IMR-90 (cell line): ENCODE results near the gene E2F3. TPM values are rescaled to one million over a fixed set of nuclear protein-coding genes. Genes with fewer than 3 reads are reported as not detected.

ENCODE experiments used
- ATAC-seq: fragments of 200-7000 bp; cut with Tn5 transposase; 2 replicates; pipeline ENCODE4 v1.9.1; 2020; ENCODE audit warnings: low read depth, mild to moderate bottlenecking, moderate library complexity
- BruUV-seq: library from RNA; stranded (reverse); fragments of 400-500 nt; replicated peaks from 2 replicates; lab custom pipeline; 2021; lab: Mats Ljungman, UMichigan
- CTCF ChIA-PET: fragments of 300-600 bp; formaldehyde crosslinking; extraction: SDS; loops from one replicate; lab custom pipeline; 2021; ENCODE audit warnings: antibody characterized with exemption; lab: Yijun Ruan, JAX
- POLR2A ChIA-PET: fragments of 300-600 bp; sonication (Branson Sonifier 250); formaldehyde crosslinking; loops from one replicate; lab custom pipeline; 2022; ENCODE audit warnings: antibody characterized with exemption; ENCODE audit not compliant: unreplicated experiment; lab: Charles Lee
- DNase-seq: peaks from one replicate; pipeline ENCODE4 v3.0.0; 2013
- H2AFZ ChIP-seq: replicated peaks from 2 replicates; pipeline ENCODE3; 2013; ENCODE audit warnings: low read length, mild to moderate bottlenecking; ENCODE audit not compliant: poor library complexity
- H2AK5ac ChIP-seq: 2 replicates; pipeline ENCODE4 v1.6.1; 2013; ENCODE audit warnings: low read depth, low read length, inconsistent platforms
- H2AK9ac ChIP-seq: replicated peaks from 2 replicates; pipeline ENCODE3; 2013; ENCODE audit warnings: mild to moderate bottlenecking, low read depth, low read length, moderate library complexity; ENCODE audit not compliant: poor library complexity
- H2BK120ac ChIP-seq: 2 replicates; pipeline ENCODE4 v1.6.1; 2013; ENCODE audit warnings: low read depth, low read length, inconsistent platforms
- H2BK15ac ChIP-seq: 3 replicates; pipeline ENCODE4 v1.6.1; 2013; ENCODE audit warnings: low read depth, low read length, inconsistent platforms
- H2BK20ac ChIP-seq: 2 replicates; pipeline ENCODE4 v1.6.1; 2013; ENCODE audit warnings: low read depth, mild to moderate bottlenecking, inconsistent platforms, low read length, moderate library complexity
- H2BK5ac ChIP-seq: 2 replicates; pipeline ENCODE4 v1.6.1; 2013; ENCODE audit warnings: mild to moderate bottlenecking, low read depth, low read length, inconsistent platforms; ENCODE audit not compliant: poor library complexity, severe bottlenecking
- H3K14ac ChIP-seq: replicated peaks from 2 replicates; pipeline ENCODE4 v1.6.1; 2013; ENCODE audit warnings: low read depth, low read length, inconsistent platforms
- H3K18ac ChIP-seq: 2 replicates; pipeline ENCODE4 v1.6.1; 2013; ENCODE audit warnings: low read depth, low read length, control low read depth
- H3K23ac ChIP-seq: 2 replicates; pipeline ENCODE4 v1.6.1; 2013; ENCODE audit warnings: low read depth, low read length, inconsistent platforms
- H3K27ac ChIP-seq: 2 replicates; pipeline ENCODE4 v1.5.1; 2013; ENCODE audit warnings: mild to moderate bottlenecking, control low read depth, low read length; ENCODE audit not compliant: insufficient read depth
- H3K27me3 ChIP-seq: 2 replicates; pipeline ENCODE4 v1.6.1; 2013; ENCODE audit warnings: low read length; ENCODE audit not compliant: control insufficient read depth, insufficient read depth
- H3K36me3 ChIP-seq: 2 replicates; pipeline ENCODE4 v1.6.1; 2013; ENCODE audit warnings: low read length, mixed read lengths; ENCODE audit not compliant: control insufficient read depth, insufficient read depth
- H3K4ac ChIP-seq: 2 replicates; pipeline ENCODE4 v1.6.1; 2013; ENCODE audit warnings: low read depth, low read length, inconsistent platforms
- H3K4me1 ChIP-seq: 2 replicates; pipeline ENCODE4 v1.6.1; 2013; ENCODE audit warnings: low read length, mixed read lengths; ENCODE audit not compliant: control insufficient read depth, insufficient read depth
- H3K4me2 ChIP-seq: 2 replicates; pipeline ENCODE4 v1.6.1; 2013; ENCODE audit warnings: low read depth, mild to moderate bottlenecking, control low read depth, low read length, moderate library complexity
- H3K4me3 ChIP-seq: 2 replicates; pipeline ENCODE4 v1.5.1; 2013; ENCODE audit warnings: low read depth, mild to moderate bottlenecking, control low read depth, low read length, moderate library complexity; ENCODE audit not compliant: insufficient read depth
- H3K56ac ChIP-seq: 2 replicates; pipeline ENCODE4 v1.6.1; 2013; ENCODE audit warnings: low read length, inconsistent platforms; ENCODE audit not compliant: insufficient read depth; ENCODE audit errors: extremely low read depth
- H3K79me1 ChIP-seq, 2 experiments: 2 replicates each; pipeline ENCODE4 v1.6.1; 2013; ENCODE audit warnings: low read length in 2 of 2, inconsistent platforms in 1 of 2, low read depth in 1 of 2
- H3K9ac ChIP-seq: 2 replicates; pipeline ENCODE4 v1.6.1; 2013; ENCODE audit warnings: low read depth, low read length, control low read depth
- H3K9me1 ChIP-seq: 2 replicates; pipeline ENCODE4 v1.6.1; 2013; ENCODE audit warnings: low read length, inconsistent platforms; ENCODE audit not compliant: insufficient read depth
- H3K9me3 ChIP-seq: 2 replicates; pipeline ENCODE4 v1.6.1; 2013; ENCODE audit warnings: low read length; ENCODE audit not compliant: control insufficient read depth, insufficient read depth
- H4K20me1 ChIP-seq: 2 replicates; pipeline ENCODE4 v1.6.1; 2013; ENCODE audit warnings: low read length, inconsistent platforms; ENCODE audit not compliant: insufficient read depth
- H4K5ac ChIP-seq: 2 replicates; pipeline ENCODE4 v1.6.1; 2013; ENCODE audit warnings: mild to moderate bottlenecking, low read depth, low read length, control low read depth
- H4K8ac ChIP-seq, 2 experiments: 2 replicates each; pipeline ENCODE4 v1.6.1; 2013; ENCODE audit warnings: low read depth in 2 of 2, low read length in 2 of 2, control low read depth in 1 of 2, inconsistent platforms in 1 of 2
- H4K91ac ChIP-seq: 2 replicates; pipeline ENCODE4 v1.6.1; 2013; ENCODE audit warnings: low read depth, low read length, inconsistent platforms; ENCODE audit not compliant: insufficient read depth
- BHLHE40 ChIP-seq: fragments of 150-350 bp; IDR thresholded peaks from 2 replicates; pipeline ENCODE4 v1.6.1; 2016; ENCODE audit warnings: mild to moderate bottlenecking, low read depth, low read length
- CEBPB ChIP-seq: IDR thresholded peaks from 2 replicates; pipeline ENCODE4 v1.6.1; 2012; ENCODE audit warnings: low read depth, low read length, improper control_type of control experiment
- CHD1 ChIP-seq: IDR thresholded peaks from 2 replicates; pipeline ENCODE4 v1.6.1; 2012; ENCODE audit warnings: low read depth, low read length, improper control_type of control experiment
- NFE2L2 ChIP-seq: fragments of 150-350 bp; IDR thresholded peaks from 2 replicates; pipeline ENCODE4 v1.6.1; 2016; ENCODE audit warnings: low read depth, mild to moderate bottlenecking, low read length
- POLR2A ChIP-seq: IDR thresholded peaks from 2 replicates; pipeline ENCODE4 v1.6.1; 2012; ENCODE audit warnings: mild to moderate bottlenecking, low read depth, low read length
- RFX5 ChIP-seq: IDR thresholded peaks from 2 replicates; pipeline ENCODE4 v1.8.0; 2012; ENCODE audit warnings: low read depth, mild to moderate bottlenecking, low read length, moderate library complexity
- WGBS, 2 experiments: methylation state at CpG; one replicate each; pipeline versions ENCODE4 v1.1.5 to v1.1.7; 2013; ENCODE audit warnings: missing lambda C conversion rate in 2 of 2; ENCODE audit not compliant: insufficient read length in 1 of 2; ENCODE audit errors: extremely low coverage in 2 of 2; 5-methylcytosine and 5-hydroxymethylcytosine counted together
- dilution Hi-C: fragments of 300-500 bp; cut with HindIII; formaldehyde crosslinking; loops from one replicate; pipeline ENCODE4 v1.14.3; 2018; ENCODE audit warnings: low sequenced_read_pairs; ENCODE audit not compliant: unreplicated experiment
- in situ Hi-C: fragments of 300-500 bp; cut with MboI; formaldehyde crosslinking; loops from 3 replicates; pipeline ENCODE4 v1.14.3; 2019; ENCODE audit warnings: low sequenced_read_pairs, inconsistent platforms, mixed read lengths
- intact Hi-C: fragments of 100-400 bp; cut with micrococcal nuclease; formaldehyde crosslinking; loops from 2 replicates; pipeline ENCODE4 v1.10.0; 2022
- polyA plus RNA-seq, 3 experiments: library from polyadenylated mRNA; depleted of rRNA; stranded (reverse); fragments of >200 nt; gene quantifications; 2 replicates each; pipeline ENCODE4 v1.2.3, GENCODE V29; 2012; ENCODE audit warnings: low replicate concordance in 1 of 3
- total RNA-seq: library from RNA; depleted of rRNA; stranded (reverse); fragments of >200 nt; gene quantifications from 2 replicates; pipeline ENCODE4 v1.2.3, GENCODE V29; 2012

E2F3 gene
- total and polyA plus RNA-seq, 2 of the 4 experiments (the other 2 are of a cell fraction): 2.3 to 8.2 TPM

DNA sequence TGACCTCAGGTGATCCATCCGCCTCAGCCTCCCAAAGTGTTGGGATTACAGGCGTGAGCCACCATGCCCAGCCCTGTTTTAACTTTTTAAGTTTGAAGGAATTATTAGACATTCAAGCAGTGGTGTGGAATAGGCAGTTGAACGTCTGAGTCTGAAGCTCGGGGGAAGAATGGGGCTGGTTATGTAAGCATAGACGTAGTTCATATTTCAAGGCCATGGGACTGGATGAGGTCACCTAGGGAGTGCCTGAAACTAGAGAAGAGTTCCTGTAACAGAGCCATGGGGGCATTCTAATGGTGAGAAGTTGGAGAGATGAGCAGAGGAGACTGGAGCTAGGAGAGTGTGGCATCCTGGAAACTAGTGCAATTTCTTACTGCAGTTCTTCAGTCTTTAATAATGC, 139.0 kb downstream of the E2F3 start:
- Histone ChIP-seq H3K18ac (no peak overlapping the region), H3K4ac (no peak overlapping the region), H2AK5ac (no peak overlapping the region), H3K4me3 (no peak overlapping the region), H3K4me2 (no peak overlapping the region), H4K91ac (no peak overlapping the region), H4K20me1 (no peaks in the 10 kb centered on the region), H3K14ac (no peak overlapping the region), H2AK9ac (no peak overlapping the region), H2BK5ac (no peak overlapping the region), H3K9me1 (no peaks in the 10 kb centered on the region), H2BK120ac (no peak overlapping the region), H4K8ac (no peak overlapping the region), H3K23ac (no peak overlapping the region), H3K27me3 (no peaks in the 10 kb centered on the region), H3K9me3 (no peaks in the 10 kb centered on the region), H4K5ac (no peak overlapping the region), H3K9ac (no peak overlapping the region), H2BK15ac (no peak overlapping the region), H3K4me1 (no peaks in the 10 kb centered on the region), H3K56ac (no peak overlapping the region), H2AFZ (no peak overlapping the region), H2BK20ac (no peak overlapping the region), H3K27ac (no peak overlapping the region), H3K79me1 (peaks cover 23 to 24% of the 10 kb centered on the region in 2 experiments), H3K36me3 (peaks cover 3% of the 10 kb centered on the region; the same call in 1 of the 2 replicates)
- peak; percentile 17 for DNase-seq
- ChIA-PET CTCF (interaction anchor here (0.7 kb wide), 1 partner anchor 13 kb away, joined by 3 read pairs; no protein-coding TSS in a partner anchor), POLR2A (no interaction called here)
- BruUV-seq: no TSS peak
- no peak; the same call in 1 of the 2 replicates for ATAC-seq
- 92% methylated on average over 4 of the region's 5 CpGs; no CpG with 5 or more reads in 1 of the 2 experiments for WGBS, 2 experiments
- TF ChIP-seq CEBPB (no peak), CHD1 (no peak), NFE2L2 (no peak), POLR2A (no peak), BHLHE40 (no peak), RFX5 (no peak)
- in situ Hi-C loops (no loop called here), dilution Hi-C loops (no loop called here), intact Hi-C loops (no loop called here)
